SK-N-SH treated with all-trans-retinoic acid at 6 μM for 48 hours (cell line): ENCODE results near the gene BLVRB.

Source experiments
- ATAC-seq: fragments of 200-7000 bp; cut with Tn5 transposase; 3 replicates; pipeline ENCODE4 v1.9.1; 2020; ENCODE audit warnings: mild to moderate bottlenecking, moderate library complexity
- ARNTL ChIP-seq: fragments of 450-650 bp; formaldehyde crosslinking; IDR thresholded peaks from 2 replicates; pipeline ENCODE4 v1.5.0; 2020; ENCODE audit warnings: low read depth, mild to moderate bottlenecking, moderate library complexity, borderline replicate concordance
- BACH2 ChIP-seq: fragments of 250-450 bp; sonication (Bioruptor Pico); IDR thresholded peaks from 2 replicates; pipeline ENCODE4 v1.9.0; 2021; ENCODE audit warnings: mild to moderate bottlenecking, borderline replicate concordance
- CSDC2 ChIP-seq: fragments of 250-450 bp; sonication (Bioruptor Pico); IDR thresholded peaks from 2 replicates; pipeline ENCODE4 v1.5.0; 2020; ENCODE audit warnings: mild to moderate bottlenecking, moderate library complexity
- ESRRG ChIP-seq: fragments of 250-450 bp; sonication (Bioruptor Pico); IDR thresholded peaks from 2 replicates; pipeline ENCODE4 v1.6.1; 2021; ENCODE audit warnings: mild to moderate bottlenecking
- GLIS3 ChIP-seq: fragments of 250-450 bp; sonication (Bioruptor Pico); IDR thresholded peaks from 2 replicates; pipeline ENCODE4 v1.5.0; 2020; ENCODE audit warnings: mild to moderate bottlenecking, moderate library complexity
- ISL1 ChIP-seq: fragments of 250-450 bp; sonication (Bioruptor Pico); IDR thresholded peaks from 2 replicates; pipeline ENCODE4 v2.1.2; 2022; ENCODE audit warnings: mild to moderate bottlenecking, moderate library complexity
- OSR1 ChIP-seq: fragments of 250-450 bp; sonication (Bioruptor Pico); IDR thresholded peaks from 2 replicates; pipeline ENCODE4 v1.8.0; 2022; ENCODE audit warnings: moderate library complexity, mild to moderate bottlenecking, inconsistent platforms
- PPARA ChIP-seq: fragments of 250-450 bp; sonication (Bioruptor Pico); IDR thresholded peaks from 2 replicates; pipeline ENCODE4 v1.5.0; 2020; ENCODE audit warnings: mild to moderate bottlenecking, borderline replicate concordance
- RARB ChIP-seq: fragments of 250-450 bp; sonication (Bioruptor Pico); IDR thresholded peaks from 2 replicates; pipeline ENCODE4 v1.8.0; 2021; ENCODE audit warnings: mild to moderate bottlenecking, moderate library complexity
- SNAI2 ChIP-seq: fragments of 250-450 bp; sonication (Bioruptor Pico); IDR thresholded peaks from 2 replicates; pipeline ENCODE4 v1.5.0; 2020; ENCODE audit warnings: mild to moderate bottlenecking, moderate library complexity
- TCF4 ChIP-seq: fragments of 250-450 bp; sonication (Bioruptor Pico); IDR thresholded peaks from 2 replicates; pipeline ENCODE4 v1.8.0; 2021; ENCODE audit warnings: mild to moderate bottlenecking, moderate library complexity, borderline replicate concordance
- TOX ChIP-seq: fragments of 250-450 bp; sonication (Bioruptor Pico); IDR thresholded peaks from 2 replicates; pipeline ENCODE4 v1.8.0; 2021; ENCODE audit warnings: mild to moderate bottlenecking, moderate library complexity, borderline replicate concordance
- ZC3H10 ChIP-seq: fragments of 250-450 bp; sonication (Bioruptor Pico); IDR thresholded peaks from 2 replicates; pipeline ENCODE4 v1.5.1; 2021; ENCODE audit warnings: mild to moderate bottlenecking, moderate library complexity
- ZFP3 ChIP-seq: fragments of 250-450 bp; sonication (Bioruptor Pico); IDR thresholded peaks from 2 replicates; pipeline ENCODE4 v1.5.0; 2020; ENCODE audit warnings: mild to moderate bottlenecking, moderate library complexity
- ZFP30 ChIP-seq: fragments of 450-650 bp; formaldehyde crosslinking; IDR thresholded peaks from 2 replicates; pipeline ENCODE4 v1.5.0; 2022; ENCODE audit warnings: mild to moderate bottlenecking, moderate library complexity
- ZNF565 ChIP-seq: fragments of 450-650 bp; formaldehyde crosslinking; conservative IDR thresholded peaks from 2 replicates; pipeline ENCODE4 v1.5.0; 2020; ENCODE audit warnings: low read depth, mild to moderate bottlenecking, moderate library complexity
- ZNF70 ChIP-seq: fragments of 450-650 bp; formaldehyde crosslinking; IDR thresholded peaks from 2 replicates; pipeline ENCODE4 v1.5.0; 2020; ENCODE audit warnings: mild to moderate bottlenecking, moderate library complexity
- ZNF8 ChIP-seq: fragments of 450-650 bp; formaldehyde crosslinking; IDR thresholded peaks from 2 replicates; pipeline ENCODE4 v1.5.0; 2020; ENCODE audit warnings: mild to moderate bottlenecking, moderate library complexity
- TF ChIP-seq, protein P1 (sequence below): fragments of 250-450 bp; sonication (Bioruptor Pico); IDR thresholded peaks from 2 replicates; pipeline ENCODE4 v1.5.1; 2020; ENCODE audit warnings: low read depth, mild to moderate bottlenecking, moderate library complexity
- TF ChIP-seq, protein P2 (sequence below): fragments of 250-450 bp; sonication (Bioruptor Pico); IDR thresholded peaks from 2 replicates; pipeline ENCODE4 v1.5.0; 2020; ENCODE audit warnings: mild to moderate bottlenecking, moderate library complexity
- TF ChIP-seq, protein P3 (sequence below): fragments of 250-450 bp; sonication (Bioruptor Pico); IDR thresholded peaks from 2 replicates; pipeline ENCODE4 v1.8.0; 2020; ENCODE audit warnings: mild to moderate bottlenecking, moderate library complexity, borderline replicate concordance
- TF ChIP-seq, protein P4 (sequence below): fragments of 250-450 bp; sonication (Bioruptor Pico); IDR thresholded peaks from 2 replicates; pipeline ENCODE4 v1.5.1; 2021; ENCODE audit warnings: mild to moderate bottlenecking, moderate library complexity
- TF ChIP-seq, protein P5 (sequence below): fragments of 250-450 bp; sonication (Bioruptor Pico); IDR thresholded peaks from 2 replicates; pipeline ENCODE4 v1.8.0; 2021; ENCODE audit warnings: low read depth, mild to moderate bottlenecking, moderate library complexity, borderline replicate concordance

BLVRB gene

DNA sequence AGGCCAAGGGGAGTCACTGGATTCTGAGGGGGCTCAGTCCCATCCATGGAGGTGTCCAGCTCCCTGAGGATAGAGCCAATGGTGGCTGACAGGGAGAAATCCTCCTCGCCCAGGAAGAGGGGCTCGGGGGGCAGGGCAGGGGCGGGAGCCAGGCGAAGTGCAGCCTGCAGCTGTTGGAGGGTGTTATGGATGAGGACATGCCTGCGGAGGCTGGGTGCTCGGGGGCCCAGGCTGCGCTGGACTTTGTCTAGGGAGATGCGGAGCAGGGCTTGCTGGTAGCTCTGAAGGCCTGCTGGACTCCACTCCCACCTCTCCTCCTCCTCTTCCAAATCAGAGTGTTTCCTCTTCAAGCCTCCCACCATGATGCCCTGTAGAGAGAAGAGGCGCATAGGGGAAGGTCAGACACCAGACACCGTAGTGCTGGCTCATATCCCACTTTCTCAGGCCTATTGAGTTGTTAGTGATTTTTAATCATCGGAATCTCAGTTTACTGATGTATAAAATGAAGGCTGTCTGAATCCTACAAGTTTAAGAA is 23.8 kb downstream of the BLVRB start:
- no peak for ATAC-seq
- TF ChIP-seq, protein P1, sequence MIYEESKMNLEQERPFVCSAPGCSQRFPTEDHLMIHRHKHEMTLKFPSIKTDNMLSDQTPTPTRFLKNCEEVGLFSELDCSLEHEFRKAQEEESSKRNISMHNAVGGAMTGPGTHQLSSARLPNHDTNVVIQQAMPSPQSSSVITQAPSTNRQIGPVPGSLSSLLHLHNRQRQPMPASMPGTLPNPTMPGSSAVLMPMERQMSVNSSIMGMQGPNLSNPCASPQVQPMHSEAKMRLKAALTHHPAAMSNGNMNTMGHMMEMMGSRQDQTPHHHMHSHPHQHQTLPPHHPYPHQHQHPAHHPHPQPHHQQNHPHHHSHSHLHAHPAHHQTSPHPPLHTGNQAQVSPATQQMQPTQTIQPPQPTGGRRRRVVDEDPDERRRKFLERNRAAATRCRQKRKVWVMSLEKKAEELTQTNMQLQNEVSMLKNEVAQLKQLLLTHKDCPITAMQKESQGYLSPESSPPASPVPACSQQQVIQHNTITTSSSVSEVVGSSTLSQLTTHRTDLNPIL, result no peak
- TF ChIP-seq SNAI2, result no peak
- TF ChIP-seq ZFP30 (CRISPR knock-in tag), result no peak
- no peak for TF ChIP-seq OSR1
- no peak for TF ChIP-seq GLIS3
- no peak for TF ChIP-seq BACH2
- no peak for TF ChIP-seq ZFP3
- no peak for TF ChIP-seq ARNTL (CRISPR knock-in tag)
- TF ChIP-seq ZNF70 (CRISPR knock-in tag), result no peak
- TF ChIP-seq, protein P2, sequence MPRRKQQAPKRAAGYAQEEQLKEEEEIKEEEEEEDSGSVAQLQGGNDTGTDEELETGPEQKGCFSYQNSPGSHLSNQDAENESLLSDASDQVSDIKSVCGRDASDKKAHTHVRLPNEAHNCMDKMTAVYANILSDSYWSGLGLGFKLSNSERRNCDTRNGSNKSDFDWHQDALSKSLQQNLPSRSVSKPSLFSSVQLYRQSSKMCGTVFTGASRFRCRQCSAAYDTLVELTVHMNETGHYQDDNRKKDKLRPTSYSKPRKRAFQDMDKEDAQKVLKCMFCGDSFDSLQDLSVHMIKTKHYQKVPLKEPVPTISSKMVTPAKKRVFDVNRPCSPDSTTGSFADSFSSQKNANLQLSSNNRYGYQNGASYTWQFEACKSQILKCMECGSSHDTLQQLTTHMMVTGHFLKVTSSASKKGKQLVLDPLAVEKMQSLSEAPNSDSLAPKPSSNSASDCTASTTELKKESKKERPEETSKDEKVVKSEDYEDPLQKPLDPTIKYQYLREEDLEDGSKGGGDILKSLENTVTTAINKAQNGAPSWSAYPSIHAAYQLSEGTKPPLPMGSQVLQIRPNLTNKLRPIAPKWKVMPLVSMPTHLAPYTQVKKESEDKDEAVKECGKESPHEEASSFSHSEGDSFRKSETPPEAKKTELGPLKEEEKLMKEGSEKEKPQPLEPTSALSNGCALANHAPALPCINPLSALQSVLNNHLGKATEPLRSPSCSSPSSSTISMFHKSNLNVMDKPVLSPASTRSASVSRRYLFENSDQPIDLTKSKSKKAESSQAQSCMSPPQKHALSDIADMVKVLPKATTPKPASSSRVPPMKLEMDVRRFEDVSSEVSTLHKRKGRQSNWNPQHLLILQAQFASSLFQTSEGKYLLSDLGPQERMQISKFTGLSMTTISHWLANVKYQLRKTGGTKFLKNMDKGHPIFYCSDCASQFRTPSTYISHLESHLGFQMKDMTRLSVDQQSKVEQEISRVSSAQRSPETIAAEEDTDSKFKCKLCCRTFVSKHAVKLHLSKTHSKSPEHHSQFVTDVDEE (CRISPR knock-in tag), result no peak
- no peak for TF ChIP-seq RARB (CRISPR knock-in tag)
- no peak for TF ChIP-seq TCF4 (CRISPR knock-in tag)
- TF ChIP-seq, protein P3, sequence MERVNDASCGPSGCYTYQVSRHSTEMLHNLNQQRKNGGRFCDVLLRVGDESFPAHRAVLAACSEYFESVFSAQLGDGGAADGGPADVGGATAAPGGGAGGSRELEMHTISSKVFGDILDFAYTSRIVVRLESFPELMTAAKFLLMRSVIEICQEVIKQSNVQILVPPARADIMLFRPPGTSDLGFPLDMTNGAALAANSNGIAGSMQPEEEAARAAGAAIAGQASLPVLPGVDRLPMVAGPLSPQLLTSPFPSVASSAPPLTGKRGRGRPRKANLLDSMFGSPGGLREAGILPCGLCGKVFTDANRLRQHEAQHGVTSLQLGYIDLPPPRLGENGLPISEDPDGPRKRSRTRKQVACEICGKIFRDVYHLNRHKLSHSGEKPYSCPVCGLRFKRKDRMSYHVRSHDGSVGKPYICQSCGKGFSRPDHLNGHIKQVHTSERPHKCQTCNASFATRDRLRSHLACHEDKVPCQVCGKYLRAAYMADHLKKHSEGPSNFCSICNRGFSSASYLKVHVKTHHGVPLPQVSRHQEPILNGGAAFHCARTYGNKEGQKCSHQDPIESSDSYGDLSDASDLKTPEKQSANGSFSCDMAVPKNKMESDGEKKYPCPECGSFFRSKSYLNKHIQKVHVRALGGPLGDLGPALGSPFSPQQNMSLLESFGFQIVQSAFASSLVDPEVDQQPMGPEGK (CRISPR knock-in tag), result no peak
- no peak for TF ChIP-seq ISL1 (CRISPR knock-in tag)
- TF ChIP-seq ZC3H10, result no peak
- TF ChIP-seq ZNF565 (CRISPR knock-in tag), result no peak
- no peak for TF ChIP-seq ZNF8 (CRISPR knock-in tag)
- TF ChIP-seq PPARA (CRISPR knock-in tag), result no peak
- no peak for TF ChIP-seq TOX
- TF ChIP-seq, protein P4, sequence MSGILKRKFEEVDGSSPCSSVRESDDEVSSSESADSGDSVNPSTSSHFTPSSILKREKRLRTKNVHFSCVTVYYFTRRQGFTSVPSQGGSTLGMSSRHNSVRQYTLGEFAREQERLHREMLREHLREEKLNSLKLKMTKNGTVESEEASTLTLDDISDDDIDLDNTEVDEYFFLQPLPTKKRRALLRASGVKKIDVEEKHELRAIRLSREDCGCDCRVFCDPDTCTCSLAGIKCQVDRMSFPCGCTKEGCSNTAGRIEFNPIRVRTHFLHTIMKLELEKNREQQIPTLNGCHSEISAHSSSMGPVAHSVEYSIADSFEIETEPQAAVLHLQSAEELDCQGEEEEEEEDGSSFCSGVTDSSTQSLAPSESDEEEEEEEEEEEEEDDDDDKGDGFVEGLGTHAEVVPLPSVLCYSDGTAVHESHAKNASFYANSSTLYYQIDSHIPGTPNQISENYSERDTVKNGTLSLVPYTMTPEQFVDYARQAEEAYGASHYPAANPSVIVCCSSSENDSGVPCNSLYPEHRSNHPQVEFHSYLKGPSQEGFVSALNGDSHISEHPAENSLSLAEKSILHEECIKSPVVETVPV, result no peak

DNA sequence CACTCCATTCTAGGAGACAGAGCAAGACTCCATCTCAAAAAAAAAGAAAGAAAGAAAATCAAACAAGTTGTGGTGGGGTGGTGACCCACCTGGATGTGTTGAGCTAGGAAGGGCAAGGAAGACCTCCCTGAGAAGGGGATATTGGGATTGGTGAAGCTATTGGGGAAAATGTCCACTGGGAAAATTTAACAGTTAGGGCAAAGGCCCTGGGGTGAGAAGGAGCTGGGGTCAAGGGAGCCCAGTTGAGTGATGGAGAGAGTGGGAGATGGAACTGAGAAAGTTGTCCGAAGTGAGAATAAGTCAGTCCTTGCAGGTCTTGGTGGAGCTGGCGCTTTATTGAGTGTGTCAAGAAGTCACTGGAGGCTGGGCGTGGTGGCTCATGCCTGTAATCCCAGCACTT is 27.3 kb downstream of the BLVRB start:
- no peak for TF ChIP-seq ISL1 (CRISPR knock-in tag)
- TF ChIP-seq, protein P3 (CRISPR knock-in tag), result no peak
- no peak for TF ChIP-seq BACH2
- TF ChIP-seq ZNF565 (CRISPR knock-in tag), result no peak
- TF ChIP-seq, protein P1, result no peak
- no peak for TF ChIP-seq TCF4 (CRISPR knock-in tag)
- TF ChIP-seq ESRRG (CRISPR knock-in tag), result no peak
- TF ChIP-seq, protein P2 (CRISPR knock-in tag), result no peak
- no peak for TF ChIP-seq PPARA (CRISPR knock-in tag)
- TF ChIP-seq CSDC2 (CRISPR knock-in tag), result no peak
- TF ChIP-seq ZNF70 (CRISPR knock-in tag), result no peak
- TF ChIP-seq, protein P5, sequence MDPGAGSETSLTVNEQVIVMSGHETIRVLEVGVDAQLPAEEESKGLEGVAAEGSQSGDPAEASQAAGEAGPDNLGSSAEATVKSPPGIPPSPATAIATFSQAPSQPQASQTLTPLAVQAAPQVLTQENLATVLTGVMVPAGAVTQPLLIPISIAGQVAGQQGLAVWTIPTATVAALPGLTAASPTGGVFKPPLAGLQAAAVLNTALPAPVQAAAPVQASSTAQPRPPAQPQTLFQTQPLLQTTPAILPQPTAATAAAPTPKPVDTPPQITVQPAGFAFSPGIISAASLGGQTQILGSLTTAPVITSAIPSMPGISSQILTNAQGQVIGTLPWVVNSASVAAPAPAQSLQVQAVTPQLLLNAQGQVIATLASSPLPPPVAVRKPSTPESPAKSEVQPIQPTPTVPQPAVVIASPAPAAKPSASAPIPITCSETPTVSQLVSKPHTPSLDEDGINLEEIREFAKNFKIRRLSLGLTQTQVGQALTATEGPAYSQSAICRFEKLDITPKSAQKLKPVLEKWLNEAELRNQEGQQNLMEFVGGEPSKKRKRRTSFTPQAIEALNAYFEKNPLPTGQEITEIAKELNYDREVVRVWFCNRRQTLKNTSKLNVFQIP (CRISPR knock-in tag), result no peak
- no peak for TF ChIP-seq ZFP30 (CRISPR knock-in tag)
- no peak for TF ChIP-seq GLIS3
- no peak for TF ChIP-seq ZFP3
- ATAC-seq, result no peak
